GM12892 (cell line): Measurements from ENCODE around the gene CCDC39.
A peak's percentile ranks its signal among the peaks of the same experiment; 100 is the strongest.
"Not testable (repeated sequence)": the region's sequence is repeated elsewhere in the genome, so short reads cannot be mapped to it uniquely, and the experiment has no call there.

ENCODE experiments used
- DNase-seq: peaks from one replicate; pipeline ENCODE4 v3.0.0; 2011; ENCODE audit not compliant: insufficient read length
- FAIRE-seq: peaks from 2 replicates; lab custom pipeline; 2011; peaks lifted over from hg19 to GRCh38; lab: Jason Lieb, UNC
- POLR2A ChIP-seq: IDR thresholded peaks from 2 replicates; pipeline ENCODE4 v1.6.1; 2011; ENCODE audit warnings: low read depth, low read length, control low read depth
- POLR2AphosphoS5 ChIP-seq: IDR thresholded peaks from 2 replicates; pipeline ENCODE4 v1.6.1; 2011; ENCODE audit warnings: low read depth, low read length, control low read depth
- TAF1 ChIP-seq: IDR thresholded peaks from 2 replicates; pipeline ENCODE4 v1.6.1; 2011; ENCODE audit warnings: low read depth, mild to moderate bottlenecking, control low read depth, low read length, borderline replicate concordance

Gene CCDC39

GRCh38 chr3:180617049-180617448, 62.2 kb downstream of the CCDC39 start:
- no peak for DNase-seq
- no peak for FAIRE-seq
- TF ChIP-seq TAF1 (no peak), POLR2A (no peak), POLR2AphosphoS5 (no peak)

GRCh38 chr3:180615954-180616353, 63.3 kb downstream of the CCDC39 start:
- DNase-seq (no peak), FAIRE-seq (no peak)
- TF ChIP-seq POLR2AphosphoS5 (peak; percentile 37; the same call in 1 of the 2 replicates), POLR2A (no peak), TAF1 (no peak)

- no peak for TF ChIP-seq POLR2AphosphoS5
- no peak for TF ChIP-seq TAF1
- no peak for TF ChIP-seq POLR2A
- DNase-seq (no peak), FAIRE-seq (no peak)
Observed at GRCh38 chr3:180612364-180612763, 66.9 kb downstream of the CCDC39 start.

- DNase-seq (no peak), FAIRE-seq (no peak)
- TF ChIP-seq POLR2A: no peak
- TF ChIP-seq POLR2AphosphoS5: no peak
- TF ChIP-seq TAF1: no peak
Observed at GRCh38 chr3:180611006-180611405, 68.3 kb downstream of the CCDC39 start.

GRCh38 chr3:180601688-180602666, 77.3 kb downstream of the CCDC39 start, which contains the start of gene TTC14:
Gene TTC14 (plus strand): TSS chr3:180602163. CDS start chr3:180602262, 99 bp downstream.
- TF ChIP-seq TAF1: peak; percentile 69
- TF ChIP-seq POLR2A: peak; percentile 93
- TF ChIP-seq POLR2AphosphoS5: peak; percentile 86
- DNase-seq: peak; percentile 73
- FAIRE-seq: peak; percentile 99

GRCh38 chr3:180600473-180600872, 78.8 kb downstream of the CCDC39 start:
- no peak for DNase-seq
- TF ChIP-seq POLR2A: no peak
- no peak for TF ChIP-seq POLR2AphosphoS5
- no peak for TF ChIP-seq TAF1
- FAIRE-seq: no peak

- no peak for FAIRE-seq
- DNase-seq: no peak
- TF ChIP-seq TAF1: no peak
Observed at GRCh38 chr3:180595559-180595935, 83.7 kb downstream of the CCDC39 start.

- no peak for DNase-seq
- no peak for FAIRE-seq
- no peak for TF ChIP-seq POLR2A
- TF ChIP-seq POLR2AphosphoS5: no peak
- no peak for TF ChIP-seq TAF1
Observed at GRCh38 chr3:180594631-180595558, 84.4 kb downstream of the CCDC39 start.

GRCh38 chr3:180593631-180594030, 85.7 kb downstream of the CCDC39 start:
- FAIRE-seq, DNase-seq: not testable (repeated sequence)

- FAIRE-seq (no peak), DNase-seq (no peak)
- TF ChIP-seq POLR2A (no peak), POLR2AphosphoS5 (no peak), TAF1 (no peak)
Observed at GRCh38 chr3:180590396-180590795, 88.9 kb downstream of the CCDC39 start.

- DNase-seq: no peak
- TF ChIP-seq TAF1: no peak
- TF ChIP-seq POLR2AphosphoS5: no peak
- TF ChIP-seq POLR2A: no peak
- no peak for FAIRE-seq
Observed at GRCh38 chr3:180580934-180581333, 98.4 kb downstream of the CCDC39 start.

- DNase-seq: no peak
- TF ChIP-seq POLR2AphosphoS5 (no peak), POLR2A (no peak), TAF1 (no peak)
- FAIRE-seq: peak; percentile 44
Observed at GRCh38 chr3:180575571-180575970, 103.7 kb downstream of the CCDC39 start.
